Subcutaneous adipose tissue (tissue), 4 donors: ENCODE results near the gene FTMT. TPM values are rescaled to one million over a fixed set of nuclear protein-coding genes. Genes with fewer than 3 reads are reported as not detected.

Source experiments
- CTCF ChIP-seq: fragments of 450-650 bp; IDR thresholded peaks from one replicate; pipeline ENCODE4 v1.5.1; 2016; ENCODE audit warnings: low read depth, mild to moderate bottlenecking, control low read depth, antibody characterized with exemption, moderate library complexity
- total RNA-seq, 4 donors: library from RNA; depleted of rRNA; stranded (reverse); fragments of >200 nt; gene quantifications; one replicate each; pipeline ENCODE4 v1.1.0, GENCODE V29; 2016

The FTMT gene
- total RNA-seq, 4 donors from 2014 or later = not detected

- no peak for TF ChIP-seq CTCF
These were observed 21.7 kb downstream of the FTMT start for GRCh38 chr5:121873409-121873808.

GRCh38 chr5:121885630-121886029, 33.9 kb downstream of the FTMT start:
- no peak for TF ChIP-seq CTCF

GRCh38 chr5:121887727-121888126, 36.0 kb downstream of the FTMT start:
- no peak for TF ChIP-seq CTCF

- TF ChIP-seq CTCF = no peak
These were observed 38.7 kb downstream of the FTMT start for GRCh38 chr5:121890297-121890858.

GRCh38 chr5:121897341-121897740, 45.7 kb downstream of the FTMT start:
- no peak for TF ChIP-seq CTCF

- no peak for TF ChIP-seq CTCF
These were observed 47.7 kb downstream of the FTMT start for GRCh38 chr5:121899346-121899745.

Other genes starting within 250 kb of the FTMT start
- gene SRFBP1, start 110.1 kb downstream of the FTMT start, total RNA-seq = 10 to 100 TPM; 14.8 to 26.1 (median 19.6) TPM
- gene LOX, start 226.4 kb downstream of the FTMT start, total RNA-seq = 100 to 1,000 TPM in 2 of 4 donors, 10 to 100 TPM in 2; 22.2 to 161 (median 73.2) TPM